OCI-LY7 (cell line): ENCODE results near the gene RNF212. TPM values are rescaled to one million over a fixed set of nuclear protein-coding genes. Genes with fewer than 3 reads are reported as not detected.

ENCODE experiments used
- BruUV-seq: library from RNA; stranded (reverse); fragments of 400-500 nt; replicated peaks from 2 replicates; lab custom pipeline; 2021; lab: Mats Ljungman, UMichigan
- CTCF ChIA-PET: fragments of 300-600 bp; sonication (Branson Sonifier 250); formaldehyde crosslinking; loops from one replicate; lab custom pipeline; 2022; ENCODE audit warnings: antibody characterized with exemption; ENCODE audit not compliant: unreplicated experiment; lab: Charles Lee
- POLR2A ChIA-PET: fragments of 300-600 bp; sonication (Branson Sonifier 250); formaldehyde crosslinking; loops from one replicate; lab custom pipeline; 2022; ENCODE audit warnings: antibody characterized with exemption; lab: Charles Lee
- DNase-seq: peaks from one replicate; pipeline ENCODE4 v3.0.0-alpha.2; 2015; ENCODE audit warnings: low spot score
- H2AFZ ChIP-seq: fragments of 200-600 bp; sonication (generic), shearing (Covaris generic); 2 replicates; pipeline ENCODE4 v1.6.1; 2014; ENCODE audit warnings: mild to moderate bottlenecking, antibody characterized with exemption, low read length, moderate library complexity
- H3K27ac ChIP-seq: fragments of 200-600 bp; sonication (generic); 2 replicates; pipeline ENCODE4 v1.5.1; 2014; ENCODE audit warnings: mixed run types, low read depth, mild to moderate bottlenecking, moderate library complexity, low read length, inconsistent platforms; ENCODE audit not compliant: poor library complexity, severe bottlenecking
- H3K36me3 ChIP-seq: fragments of 200-600 bp; sonication (generic); 2 replicates; pipeline ENCODE4 v1.6.1; 2014; ENCODE audit warnings: mild to moderate bottlenecking, antibody characterized with exemption, low read length, moderate library complexity, mixed read lengths; ENCODE audit not compliant: insufficient read depth
- H3K4me1 ChIP-seq: fragments of 200-600 bp; sonication (generic); 2 replicates; pipeline ENCODE4 v1.5.1; 2014; ENCODE audit warnings: mild to moderate bottlenecking, low read length; ENCODE audit not compliant: insufficient read depth, poor library complexity, severe bottlenecking
- H3K4me2 ChIP-seq: fragments of 200-600 bp; sonication (generic); 2 replicates; pipeline ENCODE4 v1.6.1; 2014; ENCODE audit warnings: mild to moderate bottlenecking, low read length
- H3K4me3 ChIP-seq: fragments of 200-600 bp; sonication (generic); 2 replicates; pipeline ENCODE4 v1.5.1; 2014; ENCODE audit warnings: mild to moderate bottlenecking, low read depth, low read length; ENCODE audit not compliant: poor library complexity, severe bottlenecking
- H3K79me2 ChIP-seq: fragments of 200-600 bp; sonication (generic); 2 replicates; pipeline ENCODE4 v1.6.1; 2016; ENCODE audit warnings: low read depth, mild to moderate bottlenecking, low read length, moderate library complexity, mixed read lengths; ENCODE audit not compliant: insufficient read depth
- H3K9me2 ChIP-seq: fragments of 200-600 bp; sonication (generic); 2 replicates; pipeline ENCODE4 v1.6.1; 2016; ENCODE audit warnings: mild to moderate bottlenecking, low read length, mixed read lengths; ENCODE audit not compliant: insufficient read depth
- H3K9me3 ChIP-seq: fragments of 200-600 bp; sonication (generic); 2 replicates; pipeline ENCODE4 v1.6.1; 2014; ENCODE audit warnings: mild to moderate bottlenecking, mixed run types, low read length, mixed read lengths
- H4K20me1 ChIP-seq: fragments of 200-600 bp; sonication (generic); 2 replicates; pipeline ENCODE4 v1.6.1; 2014; ENCODE audit warnings: mild to moderate bottlenecking, antibody characterized with exemption, low read length, moderate library complexity, mixed read lengths; ENCODE audit not compliant: insufficient read depth
- EZH2phosphoT487 ChIP-seq: fragments of 200-600 bp; sonication (generic); IDR thresholded peaks from 2 replicates; pipeline ENCODE4 v1.6.1; 2018; ENCODE audit warnings: low read depth, borderline replicate concordance, mild to moderate bottlenecking, mixed run types, antibody characterized with exemption, low read length, moderate library complexity, mixed read lengths
- intact Hi-C: fragments of 100-400 bp; cut with micrococcal nuclease; formaldehyde crosslinking; loops from one replicate; pipeline ENCODE4 v1.10.0; 2022; ENCODE audit not compliant: unreplicated experiment
- total RNA-seq, 2 experiments: library from RNA; depleted of rRNA in 1 of 2; stranded (reverse); fragments of >200 nt in 1 of 2; shearing (Covaris generic) in 1 of 2; gene quantifications; 2 replicates each; pipeline ENCODE4 v1.2.3, GENCODE V29; 2014 to 2022
- TF ChIP-seq, protein P1 (sequence below): fragments of 200-600 bp; sonication (generic); conservative IDR thresholded peaks from 2 replicates; pipeline ENCODE4 v1.5.1; 2014; ENCODE audit warnings: mild to moderate bottlenecking, antibody characterized with exemption, low read length, moderate library complexity, mixed read lengths

RNF212 gene
- total RNA-seq, 2 experiments from 2014 or later = not detected

DNA sequence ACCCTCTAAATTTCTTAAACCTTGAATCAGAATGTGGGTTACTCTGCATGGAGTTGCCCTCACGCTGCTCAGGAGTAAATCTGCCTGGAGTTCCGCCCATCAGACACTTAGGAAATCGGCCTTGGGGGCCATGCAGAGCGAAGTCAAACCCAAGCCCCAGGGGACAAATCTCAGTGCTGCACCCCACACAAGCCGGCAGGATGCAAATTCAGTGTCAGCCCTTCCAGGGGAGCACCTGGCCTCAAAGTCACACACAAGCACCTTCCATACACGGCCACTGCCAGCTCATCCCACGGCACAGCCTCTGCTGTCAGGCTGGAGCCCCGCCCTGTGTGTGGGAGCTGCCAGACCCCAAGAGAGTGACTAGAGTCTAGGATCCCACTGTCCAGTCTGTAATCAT lies 27.4 kb downstream of the RNF212 start:
- POLR2A ChIA-PET = no interaction called here
- intact Hi-C loops = no loop called here

DNA sequence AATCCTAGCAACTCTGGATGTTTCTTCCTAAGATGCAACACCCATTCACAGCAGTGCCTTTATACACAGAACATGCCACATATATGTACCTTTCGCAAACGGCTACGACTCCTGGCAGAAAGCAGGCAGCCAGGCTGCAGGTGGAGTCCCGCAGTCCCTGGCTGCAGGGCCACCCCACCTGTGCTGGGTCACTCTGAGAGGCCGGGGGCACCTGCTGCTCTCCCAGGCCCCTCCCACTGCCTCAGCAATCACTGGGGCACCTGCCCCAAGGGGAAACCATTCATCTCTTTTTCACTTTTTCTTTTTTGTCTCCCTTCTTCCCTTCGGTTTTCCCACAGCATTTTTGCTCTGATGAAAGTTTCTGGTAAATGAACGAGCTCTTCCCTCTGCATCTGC lies 28.0 kb downstream of the RNF212 start:
- H3K4me3 ChIP-seq = no peak overlapping the region
- no peaks in the 10 kb centered on the region for H3K9me3 ChIP-seq
- H3K4me2 ChIP-seq = no peak overlapping the region
- H3K9me2 ChIP-seq = no peaks in the 10 kb centered on the region
- H3K27ac ChIP-seq = no peak overlapping the region
- DNase-seq = no peak
- ChIA-PET CTCF (no interaction called here), POLR2A (interaction anchor here (0.7 kb wide), 1 partner anchor 33 kb away, joined by 3 read pairs; no protein-coding TSS in a partner anchor)
- H2AFZ ChIP-seq = no peak overlapping the region
- TF ChIP-seq, protein P1, sequence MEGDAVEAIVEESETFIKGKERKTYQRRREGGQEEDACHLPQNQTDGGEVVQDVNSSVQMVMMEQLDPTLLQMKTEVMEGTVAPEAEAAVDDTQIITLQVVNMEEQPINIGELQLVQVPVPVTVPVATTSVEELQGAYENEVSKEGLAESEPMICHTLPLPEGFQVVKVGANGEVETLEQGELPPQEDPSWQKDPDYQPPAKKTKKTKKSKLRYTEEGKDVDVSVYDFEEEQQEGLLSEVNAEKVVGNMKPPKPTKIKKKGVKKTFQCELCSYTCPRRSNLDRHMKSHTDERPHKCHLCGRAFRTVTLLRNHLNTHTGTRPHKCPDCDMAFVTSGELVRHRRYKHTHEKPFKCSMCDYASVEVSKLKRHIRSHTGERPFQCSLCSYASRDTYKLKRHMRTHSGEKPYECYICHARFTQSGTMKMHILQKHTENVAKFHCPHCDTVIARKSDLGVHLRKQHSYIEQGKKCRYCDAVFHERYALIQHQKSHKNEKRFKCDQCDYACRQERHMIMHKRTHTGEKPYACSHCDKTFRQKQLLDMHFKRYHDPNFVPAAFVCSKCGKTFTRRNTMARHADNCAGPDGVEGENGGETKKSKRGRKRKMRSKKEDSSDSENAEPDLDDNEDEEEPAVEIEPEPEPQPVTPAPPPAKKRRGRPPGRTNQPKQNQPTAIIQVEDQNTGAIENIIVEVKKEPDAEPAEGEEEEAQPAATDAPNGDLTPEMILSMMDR = no peak
- no peaks in the 10 kb centered on the region for H3K79me2 ChIP-seq
- no peaks in the 10 kb centered on the region for H4K20me1 ChIP-seq
- intact Hi-C loops = no loop called here
- no TSS peak for BruUV-seq
- H3K4me1 ChIP-seq = no peaks in the 10 kb centered on the region
- no peaks in the 10 kb centered on the region for H3K36me3 ChIP-seq

More for the DNA sequence above, 27.4 kb downstream of the RNF212 start:
- TF ChIP-seq EZH2phosphoT487 = no peak
- TF ChIP-seq, protein P1 = no peak
- no peaks in the 10 kb centered on the region for H3K9me2 ChIP-seq
- H3K4me3 ChIP-seq = no peak overlapping the region
- H4K20me1 ChIP-seq = no peaks in the 10 kb centered on the region
- no peaks in the 10 kb centered on the region for H3K36me3 ChIP-seq
- H3K27ac ChIP-seq = no peak overlapping the region
- no peak overlapping the region for H2AFZ ChIP-seq
- no peaks in the 10 kb centered on the region for H3K4me1 ChIP-seq
- no peak overlapping the region for H3K4me2 ChIP-seq
- no peaks in the 10 kb centered on the region for H3K79me2 ChIP-seq
- DNase-seq = no peak
- no TSS peak for BruUV-seq
- CTCF ChIA-PET = no interaction called here
- no peaks in the 10 kb centered on the region for H3K9me3 ChIP-seq

DNA sequence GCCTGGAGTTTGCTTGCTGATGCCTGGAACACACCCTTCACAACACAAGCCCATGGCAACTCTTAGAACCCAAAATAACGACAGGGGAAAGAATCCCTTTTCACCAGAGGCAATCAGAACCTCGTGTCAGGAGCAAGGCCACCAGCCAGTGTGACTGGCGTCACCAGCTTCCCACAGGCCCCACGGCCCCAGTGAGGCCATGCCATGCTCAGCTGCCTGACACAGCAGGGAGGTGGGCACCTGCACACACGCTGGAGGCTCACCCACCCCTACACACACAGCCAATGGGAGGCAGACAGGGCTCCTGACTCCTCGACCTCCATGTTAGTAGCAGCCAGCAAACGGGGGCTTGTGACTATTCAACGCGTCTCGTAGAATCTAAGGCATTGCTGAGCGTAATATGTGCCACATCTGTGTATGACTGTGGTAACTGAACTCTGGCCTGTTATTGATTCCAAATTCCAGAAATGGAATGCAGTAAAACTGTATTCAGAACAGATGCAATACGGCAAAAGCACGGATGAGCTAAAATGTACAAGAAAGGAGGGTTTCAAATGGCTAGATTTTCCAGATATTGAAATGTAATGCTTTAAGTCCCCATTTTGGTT lies 28.5 kb downstream of the RNF212 start:
- ChIA-PET CTCF (no interaction called here), POLR2A (interaction anchor here (0.7 kb wide), 1 partner anchor 34 kb away, joined by 3 read pairs; no protein-coding TSS in a partner anchor)
- Histone ChIP-seq H3K9me3 (no peaks in the 10 kb centered on the region), H3K4me1 (no peaks in the 10 kb centered on the region), H2AFZ (no peak overlapping the region), H3K4me3 (no peak overlapping the region), H3K79me2 (no peaks in the 10 kb centered on the region), H4K20me1 (no peaks in the 10 kb centered on the region), H3K27ac (no peak overlapping the region), H3K4me2 (no peak overlapping the region), H3K9me2 (no peaks in the 10 kb centered on the region), H3K36me3 (no peaks in the 10 kb centered on the region)
- no peak for TF ChIP-seq EZH2phosphoT487
- TF ChIP-seq, protein P1 = no peak
- no TSS peak for BruUV-seq
- intact Hi-C loops = no loop called here
- no peak for DNase-seq
